GM12873 (cell line): Measurements from ENCODE around the gene POLR3E.

ENCODE experiments used
- TF ChIP-seq, protein P1 (sequence below): IDR thresholded peaks from 2 replicates; pipeline ENCODE4 v1.5.1; 2012; ENCODE audit warnings: low read depth, mild to moderate bottlenecking, moderate library complexity, low read length, control low read depth; ENCODE audit not compliant: insufficient read depth; ENCODE audit errors: missing control alignments

The POLR3E gene

DNA sequence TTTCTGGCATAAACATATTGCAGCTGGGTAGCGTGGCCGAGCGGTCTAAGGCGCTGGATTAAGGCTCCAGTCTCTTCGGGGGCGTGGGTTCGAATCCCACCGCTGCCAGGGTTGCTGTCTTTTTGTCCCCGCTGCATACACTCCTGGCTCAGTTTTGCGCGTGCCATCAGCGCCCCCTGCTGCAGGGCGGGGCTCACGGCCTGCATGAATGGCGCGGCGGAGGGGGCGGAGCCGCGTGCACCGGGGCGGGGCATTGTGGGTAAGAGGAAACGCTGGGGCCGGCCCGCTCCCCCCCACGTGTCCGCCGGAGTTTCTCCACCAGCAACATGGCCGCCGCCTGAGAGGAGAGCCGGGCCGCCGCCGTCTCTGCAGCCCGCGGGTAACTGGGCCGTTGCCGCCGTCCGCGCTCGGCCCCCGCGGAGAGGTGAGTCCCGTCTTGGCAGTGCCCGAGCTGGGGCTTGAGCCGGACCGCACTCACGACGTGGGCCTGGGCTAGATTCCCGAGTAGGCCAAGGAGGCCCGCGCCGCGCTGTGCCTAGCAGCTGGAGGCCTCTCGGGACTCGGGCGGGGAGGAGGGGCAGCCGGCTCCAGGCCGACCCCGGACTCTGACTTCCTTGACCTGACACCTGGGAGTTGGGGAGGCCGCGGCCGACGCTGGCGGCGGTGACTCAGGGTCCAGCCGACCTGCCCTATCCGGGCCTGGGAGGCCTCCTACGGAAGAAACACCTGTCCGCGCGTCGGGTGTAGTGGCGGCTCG, at the start of gene POLR3E:
Gene POLR3E, plus strand, starts transcription at position 296 of the 757 bp plus-strand sequence. CDS start 5,560 bp downstream, outside the sequence.
- TF ChIP-seq, protein P1, sequence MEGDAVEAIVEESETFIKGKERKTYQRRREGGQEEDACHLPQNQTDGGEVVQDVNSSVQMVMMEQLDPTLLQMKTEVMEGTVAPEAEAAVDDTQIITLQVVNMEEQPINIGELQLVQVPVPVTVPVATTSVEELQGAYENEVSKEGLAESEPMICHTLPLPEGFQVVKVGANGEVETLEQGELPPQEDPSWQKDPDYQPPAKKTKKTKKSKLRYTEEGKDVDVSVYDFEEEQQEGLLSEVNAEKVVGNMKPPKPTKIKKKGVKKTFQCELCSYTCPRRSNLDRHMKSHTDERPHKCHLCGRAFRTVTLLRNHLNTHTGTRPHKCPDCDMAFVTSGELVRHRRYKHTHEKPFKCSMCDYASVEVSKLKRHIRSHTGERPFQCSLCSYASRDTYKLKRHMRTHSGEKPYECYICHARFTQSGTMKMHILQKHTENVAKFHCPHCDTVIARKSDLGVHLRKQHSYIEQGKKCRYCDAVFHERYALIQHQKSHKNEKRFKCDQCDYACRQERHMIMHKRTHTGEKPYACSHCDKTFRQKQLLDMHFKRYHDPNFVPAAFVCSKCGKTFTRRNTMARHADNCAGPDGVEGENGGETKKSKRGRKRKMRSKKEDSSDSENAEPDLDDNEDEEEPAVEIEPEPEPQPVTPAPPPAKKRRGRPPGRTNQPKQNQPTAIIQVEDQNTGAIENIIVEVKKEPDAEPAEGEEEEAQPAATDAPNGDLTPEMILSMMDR: peak; percentile 85

GRCh38 chr16:22250522-22250921, 46.7 kb upstream of the POLR3E start:
- TF ChIP-seq, protein P1: no peak

DNA sequence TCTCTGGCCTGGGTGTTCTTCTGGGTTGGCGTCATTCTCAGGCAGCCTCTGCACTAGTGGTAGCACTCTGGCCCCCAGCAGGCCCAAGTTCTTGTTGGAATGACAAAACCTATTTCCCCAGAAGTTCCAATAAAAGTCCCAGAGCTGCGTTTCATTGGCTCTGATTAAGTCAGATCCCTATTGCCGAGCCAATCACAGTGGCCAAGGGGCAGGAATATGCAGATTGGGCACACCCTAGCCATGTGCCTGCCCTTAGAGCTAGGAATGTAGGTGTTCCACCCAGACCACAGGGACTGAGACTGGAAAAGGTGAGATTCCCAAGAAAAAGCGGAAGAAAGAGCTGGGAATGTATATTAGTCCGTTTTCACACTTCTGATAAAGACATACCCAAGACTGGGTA, 44.9 kb upstream of the POLR3E start:
- TF ChIP-seq, protein P1: no peak

GRCh38 chr16:22253272-22253671, 43.9 kb upstream of the POLR3E start:
- TF ChIP-seq, protein P1: no peak

DNA sequence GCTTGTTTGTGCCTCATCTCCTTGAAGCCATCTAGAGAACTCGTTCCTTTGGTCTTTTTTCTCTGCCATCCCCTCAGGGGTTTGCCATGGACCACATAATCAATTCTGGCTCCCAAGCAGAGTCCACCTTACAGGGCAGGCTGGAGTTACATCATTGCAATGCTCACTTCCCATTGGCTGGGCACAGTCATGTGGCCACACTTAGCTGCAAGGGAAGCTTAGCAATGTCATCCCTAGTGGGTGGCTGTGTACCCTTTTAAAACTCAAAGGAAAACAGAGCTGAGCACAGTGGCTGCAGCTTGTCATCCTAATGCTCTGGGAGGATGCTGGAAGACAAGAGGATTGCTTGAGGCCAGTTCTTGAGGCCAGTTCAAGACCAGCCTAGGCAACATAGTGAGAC, 41.9 kb upstream of the POLR3E start:
- TF ChIP-seq, protein P1: no peak

- TF ChIP-seq, protein P1: no peak
Observed at GRCh38 chr16:22257440-22257839, 39.8 kb upstream of the POLR3E start.

- TF ChIP-seq, protein P1: no peak
Observed at GRCh38 chr16:22260490-22260889, 36.7 kb upstream of the POLR3E start.
